DOHH2 (cell line): Measurements from ENCODE around the gene THAP3.

Source experiments
- H3F3A ChIP-seq: fragments of 200-600 bp; sonication (generic), shearing (Covaris generic); 2 replicates; pipeline ENCODE4 v1.6.0; 2016; ENCODE audit warnings: antibody characterized with exemption, mild to moderate bottlenecking; ENCODE audit not compliant: control insufficient read depth, insufficient read depth
- H3K27ac ChIP-seq: fragments of 200-600 bp; sonication (generic); 2 replicates; pipeline ENCODE4 v1.5.1; 2014; ENCODE audit warnings: low read depth, mild to moderate bottlenecking, low read length, moderate library complexity
- H3K27me3 ChIP-seq: fragments of 200-600 bp; sonication (generic); 2 replicates; pipeline ENCODE4 v1.6.1; 2014; ENCODE audit warnings: mild to moderate bottlenecking, low read length, mixed read lengths; ENCODE audit not compliant: control insufficient read depth
- H3K36me3 ChIP-seq: fragments of 200-600 bp; sonication (generic); 2 replicates; pipeline ENCODE4 v1.6.1; 2014; ENCODE audit warnings: mild to moderate bottlenecking, low read length, moderate library complexity, mixed read lengths; ENCODE audit not compliant: control insufficient read depth
- H3K4me1 ChIP-seq: fragments of 200-600 bp; sonication (generic); 2 replicates; pipeline ENCODE4 v1.6.1; 2014; ENCODE audit warnings: mild to moderate bottlenecking, low read length, mixed read lengths; ENCODE audit not compliant: control insufficient read depth
- H3K4me2 ChIP-seq: fragments of 200-600 bp; sonication (generic); 2 replicates; pipeline ENCODE4 v1.6.0; 2014; ENCODE audit warnings: mild to moderate bottlenecking, low read length, moderate library complexity
- H3K4me3 ChIP-seq: fragments of 200-600 bp; sonication (generic); 2 replicates; pipeline ENCODE4 v1.5.1; 2014; ENCODE audit warnings: mild to moderate bottlenecking, low read length, mixed read lengths
- H3K79me2 ChIP-seq: fragments of 200-600 bp; sonication (generic); 2 replicates; pipeline ENCODE4 v1.6.1; 2014; ENCODE audit warnings: mild to moderate bottlenecking, low read length, mixed read lengths; ENCODE audit not compliant: control insufficient read depth
- H3K9me2 ChIP-seq: fragments of 200-600 bp; sonication (generic); replicated peaks from 2 replicates; pipeline ENCODE4 v1.6.1; 2014; ENCODE audit warnings: mild to moderate bottlenecking, low read length, mixed read lengths; ENCODE audit not compliant: control insufficient read depth
- H3K9me3 ChIP-seq: fragments of 200-600 bp; sonication (generic); 2 replicates; pipeline ENCODE4 v1.6.1; 2014; ENCODE audit warnings: antibody characterized with exemption, low read length, mixed read lengths; ENCODE audit not compliant: control insufficient read depth, insufficient read depth
- H4K20me1 ChIP-seq: fragments of 200-600 bp; sonication (generic); 2 replicates; pipeline ENCODE4 v1.6.0; 2014; ENCODE audit warnings: low read depth, mild to moderate bottlenecking, antibody characterized with exemption, low read length, moderate library complexity; ENCODE audit not compliant: control insufficient read depth, insufficient read depth
- EZH2phosphoT487 ChIP-seq: fragments of 200-600 bp; sonication (generic); IDR thresholded peaks from 2 replicates; pipeline ENCODE4 v1.6.1; 2017; ENCODE audit warnings: borderline replicate concordance, mild to moderate bottlenecking, antibody characterized with exemption, low read length, moderate library complexity, mixed read lengths
- TF ChIP-seq, protein P1 (sequence below): fragments of 200-600 bp; sonication (generic); IDR thresholded peaks from one replicate; pipeline ENCODE4 v1.5.1; 2014; ENCODE audit warnings: antibody characterized with exemption, mild to moderate bottlenecking, low read depth, low read length; ENCODE audit not compliant: poor library complexity, severe bottlenecking

THAP3 gene

DNA sequence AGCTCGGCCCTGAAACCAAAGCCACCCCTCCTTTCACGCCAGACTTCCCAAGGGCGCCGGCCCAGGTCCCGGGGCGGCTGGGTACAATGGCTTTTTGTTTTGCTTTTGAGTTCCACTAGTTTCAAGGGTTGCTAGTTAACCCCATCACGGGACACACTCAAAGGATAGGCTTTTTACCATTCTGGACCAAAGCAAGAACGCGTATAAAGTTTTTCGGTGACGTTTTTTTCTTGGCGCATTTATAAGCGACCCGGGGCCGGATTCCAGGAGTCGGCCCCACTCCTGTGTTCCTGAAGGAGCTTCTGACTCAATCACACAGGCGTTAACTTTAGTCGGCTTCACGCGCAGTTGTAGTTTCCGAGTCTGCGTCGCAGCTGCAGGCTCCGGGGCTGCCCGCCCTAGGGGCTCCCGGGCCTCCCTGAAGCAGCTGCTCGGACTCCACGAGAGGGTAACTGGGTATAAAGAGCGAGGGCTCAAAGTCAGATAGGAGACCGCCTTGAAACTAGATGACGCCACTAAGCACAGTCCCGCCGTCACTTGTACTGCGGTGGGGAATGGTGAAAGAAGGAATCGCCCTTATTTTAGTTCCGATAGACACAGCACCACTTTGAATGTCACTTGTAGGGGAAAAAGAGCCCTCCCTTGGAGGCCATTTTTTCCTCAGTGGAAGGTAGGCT, 21.3 kb upstream of the THAP3 start:
- H3F3A ChIP-seq: peaks cover 10% of the 10 kb centered on the region
- H3K27me3 ChIP-seq: peaks cover 43% of the 10 kb centered on the region
- H3K4me3 ChIP-seq: peak overlapping the region; percentile 80
- no peaks in the 10 kb centered on the region for H3K9me3 ChIP-seq
- peak overlapping the region; percentile 93 for H3K4me2 ChIP-seq
- H3K9me2 ChIP-seq: no peaks in the 10 kb centered on the region
- peaks cover 25% of the 10 kb centered on the region for H3K79me2 ChIP-seq
- TF ChIP-seq EZH2phosphoT487: peak; percentile 92; the same call in 1 of the 2 replicates
- TF ChIP-seq, protein P1, sequence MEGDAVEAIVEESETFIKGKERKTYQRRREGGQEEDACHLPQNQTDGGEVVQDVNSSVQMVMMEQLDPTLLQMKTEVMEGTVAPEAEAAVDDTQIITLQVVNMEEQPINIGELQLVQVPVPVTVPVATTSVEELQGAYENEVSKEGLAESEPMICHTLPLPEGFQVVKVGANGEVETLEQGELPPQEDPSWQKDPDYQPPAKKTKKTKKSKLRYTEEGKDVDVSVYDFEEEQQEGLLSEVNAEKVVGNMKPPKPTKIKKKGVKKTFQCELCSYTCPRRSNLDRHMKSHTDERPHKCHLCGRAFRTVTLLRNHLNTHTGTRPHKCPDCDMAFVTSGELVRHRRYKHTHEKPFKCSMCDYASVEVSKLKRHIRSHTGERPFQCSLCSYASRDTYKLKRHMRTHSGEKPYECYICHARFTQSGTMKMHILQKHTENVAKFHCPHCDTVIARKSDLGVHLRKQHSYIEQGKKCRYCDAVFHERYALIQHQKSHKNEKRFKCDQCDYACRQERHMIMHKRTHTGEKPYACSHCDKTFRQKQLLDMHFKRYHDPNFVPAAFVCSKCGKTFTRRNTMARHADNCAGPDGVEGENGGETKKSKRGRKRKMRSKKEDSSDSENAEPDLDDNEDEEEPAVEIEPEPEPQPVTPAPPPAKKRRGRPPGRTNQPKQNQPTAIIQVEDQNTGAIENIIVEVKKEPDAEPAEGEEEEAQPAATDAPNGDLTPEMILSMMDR: no peak
- no peak overlapping the region for H3K27ac ChIP-seq
- H3K36me3 ChIP-seq: no peaks in the 10 kb centered on the region; the same call in 1 of the 2 replicates
- peaks cover 45% of the 10 kb centered on the region for H3K4me1 ChIP-seq
- peaks cover 10% of the 10 kb centered on the region; the same call in 1 of the 2 replicates for H4K20me1 ChIP-seq

DNA sequence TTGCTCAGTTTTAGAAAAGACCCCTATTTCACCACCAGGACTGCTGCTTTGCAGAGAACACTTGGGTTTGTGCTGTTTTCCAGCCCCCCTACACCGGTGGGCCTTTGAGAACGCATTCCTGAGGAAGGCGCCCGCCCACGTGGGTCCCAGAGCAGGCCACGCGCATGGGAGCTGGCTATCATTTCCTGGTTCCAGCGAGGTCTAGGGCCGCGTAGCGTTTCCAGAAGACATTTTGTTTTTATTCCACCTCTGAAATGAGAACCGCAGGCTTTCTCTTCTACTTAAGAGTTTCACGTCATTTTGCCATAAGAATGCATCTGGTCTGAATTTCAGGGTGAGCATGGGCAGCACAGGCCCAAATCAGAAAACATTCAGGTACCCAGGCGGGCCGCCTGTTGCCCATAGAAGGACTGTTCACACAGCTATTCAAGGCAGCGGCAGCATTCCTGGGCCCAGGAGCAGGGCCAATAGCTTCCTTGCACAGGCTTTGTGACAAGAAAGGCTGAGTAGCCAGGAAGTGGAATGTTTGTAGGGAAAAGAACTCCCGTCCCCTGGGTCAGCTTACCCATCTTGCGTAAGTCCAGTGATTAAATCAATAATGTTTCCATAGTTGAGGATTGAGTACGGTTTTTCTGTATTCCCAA, 20.6 kb upstream of the THAP3 start:
- H3K36me3 ChIP-seq: no peaks in the 10 kb centered on the region; the same call in 1 of the 2 replicates
- no peak overlapping the region for H3K4me3 ChIP-seq
- peak overlapping the region; percentile 93 for H3K4me2 ChIP-seq
- no peaks in the 10 kb centered on the region for H3K9me3 ChIP-seq
- H3K9me2 ChIP-seq: no peaks in the 10 kb centered on the region
- peaks cover 10% of the 10 kb centered on the region; the same call in 1 of the 2 replicates for H4K20me1 ChIP-seq
- peaks cover 25% of the 10 kb centered on the region for H3K79me2 ChIP-seq
- peaks cover 43% of the 10 kb centered on the region for H3K27me3 ChIP-seq
- no peak for TF ChIP-seq EZH2phosphoT487
- TF ChIP-seq, protein P1: no peak
- H3F3A ChIP-seq: peaks cover 10% of the 10 kb centered on the region
- H3K4me1 ChIP-seq: peaks cover 44% of the 10 kb centered on the region
- no peak overlapping the region for H3K27ac ChIP-seq

DNA sequence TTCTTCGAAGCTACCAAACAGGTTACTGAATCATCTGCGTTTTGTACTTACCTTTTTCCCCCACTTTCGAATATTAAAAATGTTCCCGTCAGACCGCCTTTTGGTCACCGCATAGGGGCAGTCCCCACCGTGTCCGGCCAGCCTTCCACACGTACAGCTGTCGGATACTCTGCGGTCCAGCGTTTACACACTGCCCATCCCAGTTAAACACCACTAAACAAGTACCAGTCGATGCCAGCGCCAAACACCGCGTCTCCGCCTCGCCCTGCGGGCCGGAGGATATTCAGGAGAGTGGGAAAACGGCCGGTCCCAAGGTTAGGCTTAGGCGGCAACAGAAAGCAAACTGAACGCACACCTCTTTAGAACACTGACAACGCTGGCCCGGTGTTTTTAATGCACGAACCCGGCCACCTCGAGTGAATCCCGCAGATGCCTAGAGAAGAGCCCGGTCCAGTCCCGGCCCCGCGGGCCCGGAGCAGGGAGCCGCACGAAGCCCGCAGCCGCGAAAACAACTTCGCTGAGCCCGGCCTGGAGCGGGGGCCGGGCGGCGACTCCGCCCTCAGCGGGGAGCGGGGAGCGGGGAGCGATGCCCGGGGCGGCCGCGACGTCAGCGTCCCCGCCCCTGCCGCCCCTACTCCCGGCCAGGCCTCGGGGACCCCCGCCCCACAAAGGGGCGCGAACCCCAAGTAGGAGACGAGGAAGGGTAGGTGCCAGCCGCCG, 11.9 kb upstream of the THAP3 start:
- peaks cover 35% of the 10 kb centered on the region for H3K79me2 ChIP-seq
- peaks cover 10% of the 10 kb centered on the region for H3K36me3 ChIP-seq
- no peaks in the 10 kb centered on the region for H3K9me2 ChIP-seq
- peaks cover 2% of the 10 kb centered on the region; the same call in 1 of the 2 replicates for H3F3A ChIP-seq
- TF ChIP-seq, protein P1: no peak
- H3K9me3 ChIP-seq: no peaks in the 10 kb centered on the region
- H4K20me1 ChIP-seq: 0 out of 2 replicates have a peak, but pooled peaks cover 4% of the 10 kb centered on the region
- peaks cover 5% of the 10 kb centered on the region for H3K27me3 ChIP-seq
- peaks cover 17% of the 10 kb centered on the region for H3K4me1 ChIP-seq
- peak overlapping the region; percentile 97 for H3K4me2 ChIP-seq
- H3K27ac ChIP-seq: no peak overlapping the region
- H3K4me3 ChIP-seq: peak overlapping the region; percentile 79
